T-helper 2 cell treated with Interferon-gamma antibody and Interleukin-4, amounts not matched to agents 5 μg/mL and 100 μg/mL, for 36 hours (primary cell): ENCODE data around the gene WSB2.
A peak's percentile ranks its signal among the peaks of the same experiment; 100 is the strongest.
"Not testable (repeated sequence)": the region's sequence is repeated elsewhere in the genome, so short reads cannot be mapped to it uniquely, and the experiment has no call there.

Source experiments
- DNase-seq: peaks from one replicate; pipeline ENCODE4 v3.0.0; 2021; ENCODE audit warnings: low spot score
- H3K27ac Mint-ChIP-seq: one replicate; pipeline ENCODE4 v1.8.0; 2021; ENCODE audit warnings: mild to moderate bottlenecking, mixed read lengths
- H3K27me3 Mint-ChIP-seq: one replicate; pipeline ENCODE4 v1.8.0; 2021; ENCODE audit warnings: low read depth, mixed read lengths
- H3K36me3 Mint-ChIP-seq: one replicate; pipeline ENCODE4 v1.8.0; 2021; ENCODE audit warnings: low read depth, mixed read lengths
- H3K4me1 Mint-ChIP-seq: one replicate; pipeline ENCODE4 v1.8.0; 2021; ENCODE audit warnings: low read depth, mixed read lengths
- H3K4me3 Mint-ChIP-seq: one replicate; pipeline ENCODE4 v1.8.0; 2022; ENCODE audit warnings: mild to moderate bottlenecking, moderate library complexity, mixed read lengths
- H3K9me3 Mint-ChIP-seq: one replicate; pipeline ENCODE4 v1.8.0; 2021; ENCODE audit warnings: mixed read lengths

The WSB2 gene

GRCh38 chr12:118013283-118013682 lies 47.7 kb downstream of the WSB2 start:
- H3K27me3 Mint-ChIP-seq: peaks cover 8% of the 10 kb centered on the region
- no peak overlapping the region for H3K27ac Mint-ChIP-seq
- no peak for DNase-seq
- H3K36me3 Mint-ChIP-seq: peaks cover 7% of the 10 kb centered on the region
- no peaks in the 10 kb centered on the region for H3K9me3 Mint-ChIP-seq
- no peak overlapping the region for H3K4me3 Mint-ChIP-seq
- peaks cover 15% of the 10 kb centered on the region for H3K4me1 Mint-ChIP-seq

- DNase-seq: no peak
- Mint-ChIP-seq H3K36me3 (no peaks in the 10 kb centered on the region), H3K27ac (no peak overlapping the region), H3K27me3 (peaks cover 8% of the 10 kb centered on the region), H3K4me1 (peaks cover 3% of the 10 kb centered on the region), H3K4me3 (no peak overlapping the region), H3K9me3 (no peaks in the 10 kb centered on the region)
Observed at GRCh38 chr12:118011961-118012360, 49.0 kb downstream of the WSB2 start.

DNA sequence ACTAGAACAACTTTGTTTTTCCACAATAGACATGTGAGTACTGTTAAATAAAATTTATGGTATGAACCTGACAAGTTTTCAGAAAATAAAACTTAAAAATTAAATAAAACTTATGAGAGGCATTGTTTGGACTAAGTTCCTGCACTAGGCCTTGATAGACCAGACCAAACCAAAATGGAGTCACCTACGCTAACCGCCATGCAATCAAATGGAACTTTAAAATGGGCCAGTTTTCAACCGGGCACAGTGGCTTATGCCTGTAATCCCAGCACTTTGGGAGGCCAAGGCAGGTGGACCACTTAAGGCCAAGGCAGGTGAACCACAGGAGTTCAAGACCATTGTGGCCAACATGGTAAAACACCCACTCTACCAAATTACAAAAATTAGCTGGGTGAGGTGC lies 49.6 kb downstream of the WSB2 start:
- Mint-ChIP-seq H3K4me1 (peaks cover 2% of the 10 kb centered on the region), H3K4me3 (no peak overlapping the region), H3K9me3 (no peaks in the 10 kb centered on the region), H3K27me3 (peaks cover 8% of the 10 kb centered on the region), H3K36me3 (no peaks in the 10 kb centered on the region), H3K27ac (no peak overlapping the region)
- no peak for DNase-seq

GRCh38 chr12:118010903-118011302 lies 50.1 kb downstream of the WSB2 start:
- H3K4me3 Mint-ChIP-seq: no peak overlapping the region
- H3K36me3 Mint-ChIP-seq: no peaks in the 10 kb centered on the region
- no peak for DNase-seq
- no peaks in the 10 kb centered on the region for H3K4me1 Mint-ChIP-seq
- H3K27ac Mint-ChIP-seq: no peak overlapping the region
- H3K9me3 Mint-ChIP-seq: no peaks in the 10 kb centered on the region
- peaks cover 8% of the 10 kb centered on the region for H3K27me3 Mint-ChIP-seq

DNA sequence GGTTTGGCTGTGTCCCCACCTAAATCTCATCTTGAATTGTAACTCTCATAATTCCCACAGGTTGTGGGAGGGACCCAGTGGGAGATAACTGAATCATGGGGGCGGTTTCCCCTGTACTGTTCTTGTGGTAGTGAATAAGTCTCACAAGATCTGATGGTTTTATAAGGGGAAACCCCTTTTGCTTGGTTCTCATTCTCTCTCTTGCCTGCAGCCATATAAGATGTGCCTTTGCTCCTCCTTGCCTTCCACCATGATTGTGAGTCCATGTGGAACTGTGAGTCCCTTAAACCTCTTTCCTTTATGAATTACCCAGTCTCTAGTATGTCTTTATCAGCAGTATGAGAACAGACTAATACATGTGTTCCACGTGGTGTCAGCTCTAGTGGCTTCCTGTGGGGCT lies 61.2 kb downstream of the WSB2 start:
- not testable (repeated sequence) for H3K4me1 Mint-ChIP-seq, H3K27me3 Mint-ChIP-seq, H3K36me3 Mint-ChIP-seq, H3K4me3 Mint-ChIP-seq, H3K9me3 Mint-ChIP-seq, H3K27ac Mint-ChIP-seq
- DNase-seq: peak; percentile 5

DNA sequence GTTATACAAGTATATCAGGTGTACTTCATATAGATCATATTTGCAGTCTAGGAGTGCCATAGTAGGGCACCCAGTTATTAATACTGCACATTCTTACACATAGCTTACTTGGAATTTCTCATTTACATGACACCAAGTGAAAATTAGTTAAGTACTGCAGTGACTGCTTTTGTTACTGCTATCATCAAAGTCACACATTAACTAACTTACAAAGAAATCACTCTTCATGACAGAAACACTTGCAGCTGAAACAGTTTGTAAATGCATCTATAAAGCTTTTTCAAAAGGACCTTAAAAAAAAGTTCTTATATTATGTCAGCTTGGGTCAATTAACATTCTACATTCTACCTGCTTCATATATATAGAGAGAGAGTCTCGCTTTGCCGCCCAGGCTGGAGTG lies 62.3 kb downstream of the WSB2 start:
- peaks cover 15% of the 10 kb centered on the region for H3K9me3 Mint-ChIP-seq
- no peaks in the 10 kb centered on the region for H3K27me3 Mint-ChIP-seq

DNA sequence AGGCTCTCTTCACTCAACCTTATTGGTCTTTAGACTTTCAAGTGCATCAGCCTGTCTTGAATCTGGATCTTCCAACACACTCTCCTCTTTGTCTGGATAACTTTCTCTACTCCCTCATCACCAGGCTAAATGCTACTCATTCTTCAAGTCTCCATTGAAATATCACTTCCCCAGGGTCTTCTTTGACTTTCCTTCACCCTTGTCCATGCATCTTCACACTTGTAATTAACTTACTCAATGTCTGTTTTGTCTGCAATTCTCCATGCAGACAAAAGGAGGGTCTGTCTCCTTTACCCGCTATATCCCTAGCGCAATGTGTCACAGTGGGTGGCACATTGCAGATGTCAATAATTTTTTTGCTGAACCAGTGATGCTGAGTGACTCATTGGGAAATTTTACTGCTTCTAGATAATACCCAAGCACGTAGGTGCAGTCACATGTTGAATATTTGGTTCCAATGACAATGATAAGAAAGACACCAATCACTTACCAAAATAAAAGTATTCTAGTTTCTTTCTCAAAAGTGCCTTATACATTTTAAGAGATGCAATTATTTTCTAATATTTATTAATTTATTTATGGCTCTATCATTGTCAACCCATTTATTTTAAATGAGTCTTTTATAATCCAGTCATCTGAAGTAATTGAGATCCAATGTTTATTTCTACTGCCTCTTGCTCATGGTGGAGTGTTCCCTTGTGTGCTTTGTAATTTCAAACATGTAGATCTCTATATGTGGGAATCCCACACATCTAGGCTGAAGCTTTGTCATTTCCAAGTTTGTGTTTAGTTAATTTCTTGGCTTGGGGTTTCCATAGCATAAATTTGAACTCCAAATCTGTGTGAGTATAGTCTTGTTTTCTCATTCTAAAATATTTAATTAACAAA lies 66.2 kb downstream of the WSB2 start:
- no peak overlapping the region for H3K4me3 Mint-ChIP-seq

More for the DNA sequence above, 62.3 kb downstream of the WSB2 start:
- Mint-ChIP-seq H3K36me3 (no peaks in the 10 kb centered on the region), H3K4me3 (no peak overlapping the region), H3K4me1 (no peaks in the 10 kb centered on the region), H3K27ac (no peak overlapping the region)
- no peak for DNase-seq

GRCh38 chr12:117986705-117987469 lies 74.1 kb downstream of the WSB2 start:
- Mint-ChIP-seq H3K9me3 (no peaks in the 10 kb centered on the region), H3K27ac (no peak overlapping the region), H3K4me3 (no peak overlapping the region), H3K36me3 (no peaks in the 10 kb centered on the region), H3K27me3 (no peaks in the 10 kb centered on the region), H3K4me1 (no peaks in the 10 kb centered on the region)
- DNase-seq: no peak

More for the DNA sequence above, 66.2 kb downstream of the WSB2 start:
- Mint-ChIP-seq H3K36me3 (no peaks in the 10 kb centered on the region), H3K27me3 (no peaks in the 10 kb centered on the region), H3K4me1 (no peaks in the 10 kb centered on the region), H3K9me3 (peaks cover 9% of the 10 kb centered on the region), H3K27ac (no peak overlapping the region)
- no peak for DNase-seq

DNA sequence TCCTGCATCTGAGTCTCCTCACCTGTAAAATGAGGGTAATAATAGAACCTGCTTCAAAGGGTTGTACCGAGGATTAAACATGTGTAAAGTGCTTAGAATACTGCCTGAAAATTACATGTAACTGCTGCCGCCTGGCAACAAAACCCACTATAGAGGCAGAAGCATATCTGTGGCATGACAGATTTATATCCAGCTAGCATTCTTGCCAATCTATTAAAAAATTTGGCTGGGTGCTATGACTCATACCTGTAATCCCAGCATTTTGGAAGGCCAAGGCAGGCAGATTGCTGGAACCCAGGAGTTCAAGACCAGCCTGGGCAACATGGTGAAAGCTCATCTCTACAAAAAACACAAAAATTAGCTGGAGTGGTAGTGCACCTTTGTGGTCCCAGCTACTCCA lies 75.8 kb downstream of the WSB2 start:
- Mint-ChIP-seq H3K27me3 (no peaks in the 10 kb centered on the region), H3K9me3 (no peaks in the 10 kb centered on the region), H3K4me1 (no peaks in the 10 kb centered on the region), H3K27ac (no peak overlapping the region), H3K36me3 (no peaks in the 10 kb centered on the region), H3K4me3 (no peak overlapping the region)
- DNase-seq: no peak
